ENCODE measurements around the gene PTX4.

The PTX4 gene

DNA sequence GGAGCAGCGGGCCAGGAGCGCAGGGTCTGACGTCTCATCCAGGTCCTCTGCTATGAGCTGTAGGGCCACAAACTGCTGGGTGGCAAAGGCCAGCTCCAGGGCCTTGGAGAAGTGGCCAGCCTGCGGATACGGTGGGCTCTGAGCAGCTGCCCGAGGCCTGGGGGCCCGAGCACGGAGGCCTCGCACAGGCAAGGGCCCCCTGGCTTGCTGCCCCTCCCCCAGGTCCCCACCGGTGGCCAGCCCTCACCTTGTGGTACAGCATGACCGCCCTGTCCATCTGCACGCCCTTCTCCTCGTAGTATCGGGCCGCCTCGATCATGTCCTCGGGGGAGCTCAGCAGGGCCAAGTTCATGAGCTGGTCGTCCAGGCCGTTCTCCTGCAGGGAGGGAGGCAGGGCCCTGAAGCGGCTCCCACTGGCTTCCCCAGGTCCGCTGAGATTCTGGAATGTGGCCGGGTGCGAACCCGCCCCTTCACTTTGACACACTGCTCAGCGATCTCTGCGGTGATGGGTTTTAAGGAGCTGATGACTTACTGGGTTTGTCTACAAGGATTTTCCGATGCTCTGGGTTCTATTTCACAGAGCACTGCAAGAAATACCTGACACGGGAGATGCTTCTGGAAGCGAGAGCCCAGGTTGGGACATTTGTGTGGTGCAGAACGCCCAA is 35.0 kb upstream of the PTX4 start:
- no peak for DNase-seq

DNA sequence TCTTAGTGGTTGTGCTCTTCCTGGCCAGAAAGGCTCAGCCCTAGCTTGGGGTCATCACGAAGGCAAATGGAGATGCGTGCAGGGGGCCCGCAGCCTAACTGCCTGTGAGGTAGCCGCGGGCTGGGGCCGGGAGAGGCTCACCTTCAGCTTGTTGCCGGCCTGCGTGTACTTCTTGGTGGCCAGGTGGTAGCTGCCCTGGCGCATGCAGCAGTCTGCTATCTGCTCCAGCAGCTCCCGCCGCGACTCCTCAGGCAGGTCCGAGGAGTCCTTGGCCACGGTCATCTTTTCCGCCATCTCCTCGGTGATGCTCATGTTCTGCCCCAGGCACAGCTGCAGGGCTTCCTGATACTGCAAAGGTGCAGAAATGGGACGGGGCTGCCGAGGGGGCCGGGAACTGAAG is 31.7 kb upstream of the PTX4 start:
- no peak for DNase-seq

DNA sequence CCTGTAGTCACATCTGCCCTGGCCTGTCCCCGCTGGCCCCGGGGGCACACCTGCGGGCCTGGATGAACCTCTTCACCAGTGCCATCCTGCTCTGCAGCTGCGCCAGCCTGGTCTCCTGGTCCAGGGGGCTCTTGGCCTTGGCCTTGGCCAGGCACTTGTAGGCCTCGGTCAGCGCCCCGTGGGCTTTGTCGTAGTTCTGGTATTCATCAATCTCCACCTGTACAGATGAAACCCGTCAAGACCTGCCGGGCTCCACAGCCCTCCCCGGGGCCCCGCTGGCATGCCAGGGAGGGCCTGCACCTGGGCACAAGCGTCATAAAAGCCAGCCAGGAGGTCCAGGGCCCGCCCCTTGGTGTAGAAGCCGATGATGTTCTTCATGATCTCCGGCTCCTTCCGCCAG is 31.1 kb upstream of the PTX4 start:
- no peak for DNase-seq

DNA sequence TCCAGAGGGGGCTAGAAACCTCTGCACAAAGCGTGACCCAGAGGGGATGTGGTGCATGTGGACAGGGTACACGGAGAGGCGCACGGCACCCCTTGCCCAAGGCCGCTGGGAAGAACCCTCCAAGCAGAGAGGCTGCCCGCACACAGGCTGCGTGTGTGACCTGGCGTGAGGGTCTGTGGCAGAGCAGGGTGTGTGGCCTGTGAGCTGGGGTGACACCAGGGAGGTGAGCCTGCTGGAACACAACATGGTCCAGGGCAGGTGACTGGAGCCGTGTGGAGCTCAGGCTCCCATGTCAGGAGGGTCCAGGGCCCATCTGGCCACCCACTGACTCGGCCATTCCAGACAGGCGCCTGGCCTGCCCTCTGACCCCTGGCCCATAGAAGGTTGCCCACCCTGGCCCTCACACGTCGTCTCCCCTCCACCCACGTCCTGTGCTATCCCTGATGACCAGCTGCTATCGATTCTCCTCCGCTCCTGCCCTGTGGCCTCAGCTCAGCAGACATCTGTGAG is 29.9 kb upstream of the PTX4 start:
- no peak for DNase-seq

DNA sequence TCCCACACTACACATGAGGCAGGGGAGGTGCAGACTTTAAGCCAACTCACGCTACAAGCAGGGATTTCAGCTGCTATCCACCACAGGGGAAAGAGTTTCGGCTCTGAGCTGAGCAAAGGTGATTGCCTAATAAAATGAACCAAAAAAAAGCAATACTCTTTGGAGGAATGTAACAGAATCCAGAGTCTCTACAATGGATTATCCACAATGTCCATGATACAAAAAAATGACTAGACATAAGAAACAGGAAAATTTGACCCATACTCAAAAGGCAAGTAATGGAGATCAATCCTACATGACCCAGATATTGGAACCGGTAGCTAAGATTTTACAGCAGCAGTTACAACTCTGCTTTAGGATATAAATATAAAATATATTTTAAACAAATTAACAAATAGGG is 25.8 kb upstream of the PTX4 start:
- DNase-seq, result no peak

DNA sequence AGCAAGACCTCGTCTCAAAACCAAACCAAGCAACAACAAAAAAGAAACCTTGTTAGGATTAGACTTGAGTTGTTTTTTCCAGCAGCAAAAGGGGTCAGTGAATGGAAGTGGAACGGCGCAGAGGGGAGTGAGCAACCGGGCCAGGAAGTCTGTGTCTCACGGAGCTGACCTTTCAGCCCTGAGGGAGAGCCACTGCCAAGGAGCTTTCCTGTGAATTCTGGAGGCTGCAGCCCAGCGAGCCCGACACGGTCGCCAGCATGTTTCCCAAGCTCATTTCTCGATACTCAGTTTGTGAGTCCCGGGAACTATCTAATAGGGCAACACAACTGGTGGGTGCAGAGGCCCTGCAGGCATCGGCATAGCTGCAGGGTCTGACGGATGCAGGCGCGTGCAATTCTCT is 24.0 kb upstream of the PTX4 start:
- DNase-seq, result no peak

DNA sequence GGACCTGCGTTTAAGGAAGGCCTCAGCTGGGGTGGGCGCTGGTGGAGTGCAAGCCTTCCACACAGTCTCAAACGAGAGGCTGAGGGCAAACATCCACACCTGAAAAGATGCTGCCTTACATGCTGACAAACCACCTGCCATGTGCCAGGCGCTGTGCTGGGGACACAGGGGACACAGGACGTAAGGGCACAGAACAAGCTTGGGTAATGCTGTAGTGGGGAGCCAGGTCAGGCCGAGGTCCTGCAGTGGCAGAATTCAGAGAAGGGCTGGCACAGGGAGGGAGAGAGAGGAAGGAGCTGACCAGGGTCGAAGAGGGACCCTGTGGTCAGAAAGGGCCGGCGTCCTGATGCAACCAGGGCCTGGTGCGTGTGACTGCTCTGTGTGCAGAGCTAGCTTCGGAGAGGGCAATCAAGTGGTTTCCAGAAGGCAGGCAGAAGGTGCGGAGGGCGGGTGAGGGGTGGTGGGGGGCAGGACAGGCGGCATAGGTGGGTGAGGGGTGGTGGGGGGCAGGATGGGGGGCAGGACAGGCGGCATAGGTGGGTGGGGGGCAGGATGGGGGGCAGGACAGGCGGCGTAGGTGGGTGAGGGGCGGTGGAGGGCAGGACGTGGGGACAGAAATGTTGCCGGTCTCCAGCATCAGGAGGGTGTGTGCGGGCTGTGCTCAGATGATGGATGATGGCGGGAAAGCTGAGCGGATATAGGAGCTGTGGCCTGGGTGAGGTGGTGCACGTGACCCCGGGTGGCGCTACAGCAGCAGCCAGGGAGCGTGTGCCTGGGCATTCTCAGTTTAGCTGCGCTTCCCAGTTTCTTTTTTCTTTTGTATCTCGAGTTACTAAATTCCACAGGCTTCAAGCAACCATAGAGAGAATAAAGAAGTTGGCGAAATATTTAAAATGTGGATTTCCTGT is 23.2 kb upstream of the PTX4 start:
- DNase-seq, result no peak

DNA sequence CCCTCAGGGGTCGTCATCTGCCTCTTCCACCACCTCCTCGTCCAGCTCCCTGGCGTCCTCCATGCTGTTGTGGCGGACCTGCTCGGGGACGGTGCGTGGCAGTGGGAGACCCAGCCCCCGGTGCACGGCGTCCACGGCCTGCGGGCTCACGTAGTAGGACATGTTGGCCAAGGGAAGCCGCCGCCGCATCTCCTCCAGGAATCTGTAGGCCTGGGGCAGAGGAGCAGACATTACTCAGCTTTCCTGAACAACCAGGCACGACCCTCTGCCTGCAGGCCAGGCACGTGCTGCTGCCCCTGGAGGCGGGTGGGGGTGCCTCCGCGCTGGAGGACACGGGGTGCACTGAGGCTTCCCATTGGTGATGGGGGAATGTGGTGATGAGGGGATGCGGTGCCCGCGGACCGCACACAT is 22.2 kb upstream of the PTX4 start:
- no peak for DNase-seq

DNA sequence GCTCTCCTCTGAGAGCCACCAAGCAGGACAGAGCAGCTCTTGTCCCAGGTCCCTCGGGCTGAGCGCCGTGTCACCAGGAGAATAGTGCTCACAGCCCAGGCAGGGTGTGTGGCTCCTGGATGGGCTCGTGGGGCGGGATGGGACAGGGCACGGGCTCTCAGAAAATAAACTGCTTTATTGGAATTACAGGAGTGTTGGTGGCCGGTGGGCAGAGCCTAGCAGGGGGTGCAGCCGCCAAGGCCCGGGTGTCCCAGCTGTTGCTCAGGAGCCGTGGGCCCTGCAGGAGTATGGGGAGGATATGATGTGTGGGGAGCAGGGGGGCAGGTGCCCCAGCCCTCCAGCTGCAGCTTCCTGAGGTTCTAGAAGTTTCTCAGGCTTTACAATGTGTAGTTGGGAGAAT is 21.5 kb upstream of the PTX4 start:
- no peak for DNase-seq

DNA sequence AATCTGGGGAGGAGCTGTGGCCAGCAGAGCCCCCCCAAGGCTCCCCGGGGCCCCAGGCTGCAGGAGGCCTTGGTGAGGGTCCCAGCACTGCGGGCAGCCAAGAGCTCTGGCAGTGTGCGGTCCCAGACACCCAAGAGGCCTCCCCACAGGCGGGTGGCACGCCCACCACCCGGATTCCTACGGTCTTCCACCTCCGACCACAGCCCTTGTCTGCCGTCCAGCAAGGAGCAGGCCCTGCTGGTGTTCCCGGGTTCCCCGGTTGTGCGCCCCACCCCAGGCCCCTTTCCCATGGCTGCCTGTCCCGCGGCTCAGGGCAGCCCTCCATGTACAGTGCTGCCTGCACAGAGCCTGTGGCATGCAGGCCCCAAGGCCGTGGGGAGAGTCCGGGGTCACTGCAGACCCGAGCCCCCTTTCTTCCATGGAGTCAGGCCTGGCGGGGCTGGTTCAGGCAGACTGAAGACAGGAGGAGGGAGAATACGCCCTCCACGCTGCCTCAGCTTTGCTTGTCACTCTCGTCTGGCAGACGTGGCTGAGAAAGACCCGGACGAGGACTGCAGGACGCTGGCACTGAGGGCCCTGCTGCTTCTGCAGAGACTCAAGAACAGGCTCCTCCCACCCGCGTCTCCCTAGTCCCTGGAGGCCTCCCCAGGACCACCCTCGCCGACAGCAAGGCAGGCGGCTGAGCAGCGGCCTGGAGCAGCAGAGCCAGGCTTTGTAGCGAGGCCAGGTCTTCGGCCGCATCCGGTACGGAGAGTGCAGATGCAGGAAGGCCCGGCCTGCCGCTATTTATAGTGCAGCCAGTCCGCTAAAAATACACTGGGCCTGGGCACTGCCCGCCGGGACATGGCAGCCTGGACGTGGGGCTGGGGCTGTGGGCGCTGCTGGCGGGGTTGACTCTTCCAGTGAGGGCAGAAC is 20.8 kb upstream of the PTX4 start:
- DNase-seq, result no peak

DNA sequence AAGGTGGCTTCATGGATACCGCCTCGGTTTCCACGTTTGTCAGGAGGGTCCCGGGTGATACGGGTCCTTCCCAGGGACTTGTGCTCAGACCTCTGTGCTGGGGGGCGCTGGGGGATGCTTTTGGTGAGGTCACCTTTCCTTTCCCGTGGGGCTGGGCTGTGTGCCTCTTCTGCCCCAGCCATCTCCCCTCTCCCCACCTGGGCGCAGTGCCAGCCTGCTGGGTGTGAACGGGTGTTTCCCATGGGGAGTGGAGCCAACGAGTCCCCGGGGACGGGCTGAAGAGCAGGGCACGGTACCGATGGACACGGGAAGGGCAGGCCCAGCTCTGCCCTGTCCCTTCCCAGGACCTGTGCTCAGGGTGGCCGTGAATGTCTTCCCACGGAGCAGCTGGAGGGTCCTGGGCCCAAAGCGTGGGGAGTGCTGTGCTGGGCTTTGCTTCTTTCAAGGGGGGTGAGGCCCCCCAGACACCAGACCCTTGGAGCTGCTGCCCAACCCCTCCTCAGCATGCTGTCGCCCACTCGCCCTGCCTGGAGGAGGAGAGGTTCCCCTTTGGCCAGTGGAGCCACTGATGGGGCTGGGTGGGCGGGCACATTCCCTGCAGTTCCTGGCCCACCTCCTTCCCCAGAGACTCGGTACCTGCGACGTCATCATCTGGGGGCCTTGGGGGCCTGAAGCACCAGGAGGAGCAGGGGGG is 19.9 kb upstream of the PTX4 start:
- DNase-seq, result no peak

DNA sequence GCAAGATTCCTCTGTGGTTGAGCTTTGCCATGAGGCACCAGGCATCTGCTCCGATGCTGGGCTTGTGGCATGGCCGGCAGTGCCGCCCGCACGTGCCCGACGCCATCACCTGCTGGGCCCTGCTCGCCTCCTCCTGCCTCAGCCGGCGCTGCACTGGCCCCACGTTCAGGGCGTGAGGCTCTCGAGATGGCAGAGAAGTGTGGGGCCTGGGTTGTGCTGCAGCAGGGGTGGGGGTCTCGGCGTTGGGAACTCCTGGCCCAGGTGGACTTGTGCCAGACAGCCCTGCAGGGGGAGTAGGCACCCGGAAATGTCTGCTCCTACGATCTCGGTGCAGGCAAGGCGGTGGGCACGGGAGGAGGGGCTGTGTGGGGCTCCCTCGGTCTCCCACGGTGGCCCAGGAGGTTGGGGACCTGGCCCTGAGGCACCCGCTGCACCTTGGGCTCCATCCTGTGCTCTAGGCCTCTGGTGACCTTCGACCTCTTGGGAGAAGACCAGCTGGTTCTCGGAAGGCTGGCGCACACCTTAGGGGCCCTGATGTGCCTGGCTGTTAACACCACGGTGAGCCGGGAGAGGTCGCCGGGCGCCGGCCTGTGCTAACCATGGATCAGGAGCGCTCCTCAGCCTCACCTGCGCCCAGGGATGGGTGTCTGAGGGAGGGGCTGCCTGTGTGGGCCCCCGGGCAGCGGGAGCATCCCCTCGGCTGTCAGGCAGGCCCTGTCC is 17.9 kb upstream of the PTX4 start:
- no peak for DNase-seq

DNA sequence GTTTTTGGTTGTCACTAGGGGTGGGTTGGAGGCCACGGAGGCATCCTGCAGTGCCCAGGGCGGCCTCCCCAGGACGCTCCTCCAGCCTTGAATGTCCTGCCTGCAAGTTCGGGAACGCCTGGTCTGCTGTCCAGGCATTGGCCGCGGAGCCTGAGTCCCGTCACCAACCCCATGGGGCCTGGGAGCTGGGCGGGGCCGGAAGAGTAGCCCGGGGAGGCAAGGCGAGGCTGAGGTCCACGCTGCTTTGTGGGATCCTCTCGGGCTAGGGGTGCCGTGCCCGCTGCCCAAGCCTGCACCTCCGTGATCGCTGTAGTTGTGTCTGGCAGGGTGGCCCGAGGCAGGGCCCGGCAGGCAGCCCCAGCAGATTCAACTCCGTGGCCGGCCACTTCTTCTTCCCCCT is 17.2 kb upstream of the PTX4 start:
- DNase-seq, result no peak

DNA sequence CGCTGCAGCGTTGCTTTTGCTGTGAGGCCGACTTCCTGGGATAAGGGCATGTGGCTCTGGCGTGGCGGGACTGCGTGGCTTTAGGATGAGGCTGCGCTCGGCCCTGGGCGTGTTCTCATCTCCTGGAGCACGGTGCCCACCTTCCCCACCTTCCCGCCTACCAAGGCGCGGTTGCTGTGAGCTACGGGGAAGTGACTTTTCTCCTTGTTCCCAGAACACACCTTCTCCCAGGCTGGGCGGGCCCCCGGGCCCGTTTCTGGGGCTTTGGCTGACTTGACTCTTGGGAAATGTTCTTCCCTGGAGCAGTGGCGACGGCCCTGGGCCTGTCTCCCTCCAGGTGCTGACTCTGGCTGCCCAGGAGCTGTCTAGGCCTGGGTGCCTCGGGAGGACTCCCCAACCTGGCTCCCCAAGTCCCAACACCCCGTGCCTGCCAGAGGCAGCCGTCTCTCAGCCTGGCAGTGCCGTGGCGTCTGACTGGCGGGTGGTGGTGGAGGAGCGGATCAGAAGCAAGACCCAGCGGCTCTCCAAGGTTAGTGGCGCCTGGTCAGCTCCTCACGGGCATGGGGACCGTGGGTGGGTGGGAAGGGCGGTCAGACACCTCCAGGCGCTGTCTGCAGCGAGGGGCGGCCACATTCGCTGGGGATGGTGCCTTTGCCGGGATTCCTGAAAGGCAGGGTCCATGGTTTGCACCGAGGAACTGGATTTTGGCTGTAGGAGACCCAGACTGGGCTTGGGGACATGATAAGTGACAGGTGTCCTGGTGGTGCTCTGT is 16.5 kb upstream of the PTX4 start:
- no peak for DNase-seq

DNA sequence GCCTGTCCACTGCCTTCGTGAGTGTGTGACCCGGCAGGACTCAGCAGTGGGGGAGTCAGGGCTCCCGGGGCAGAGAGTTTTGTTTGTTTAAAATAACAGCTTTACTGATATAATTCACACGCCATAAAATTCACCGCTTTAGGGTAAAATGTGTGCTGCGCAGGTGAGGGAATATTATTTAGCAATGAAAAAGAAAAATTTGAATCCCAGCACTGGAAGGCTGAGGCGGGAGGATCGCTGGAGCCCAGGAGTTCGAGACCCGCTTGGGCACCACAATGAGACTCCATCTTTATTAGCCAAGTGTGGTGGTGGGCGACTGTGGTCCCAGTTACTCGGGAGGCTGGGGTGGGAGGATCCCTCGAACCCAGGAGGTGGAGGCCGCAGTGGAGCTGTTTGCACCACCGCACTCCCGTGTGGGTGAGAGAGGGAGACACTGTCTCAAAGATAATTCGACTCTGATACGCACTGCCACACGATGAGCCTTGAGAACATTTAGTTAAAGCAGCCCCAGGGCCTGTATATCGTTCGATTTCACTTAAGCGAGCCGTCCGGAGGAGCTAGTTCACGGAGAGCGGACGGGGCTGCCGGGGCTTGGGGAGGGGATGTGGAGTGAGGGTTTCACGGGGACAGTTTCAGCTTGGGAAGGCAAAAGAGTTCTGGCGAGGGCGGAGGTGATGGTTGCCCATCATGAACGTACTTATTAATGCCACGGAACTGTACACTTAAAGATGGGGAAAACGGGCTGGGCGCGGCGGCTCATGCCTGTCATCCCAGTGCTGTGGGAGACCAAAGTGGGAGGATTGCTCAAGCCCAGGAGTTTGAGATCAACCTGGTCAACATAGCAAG is 14.6 kb upstream of the PTX4 start:
- no peak for DNase-seq

DNA sequence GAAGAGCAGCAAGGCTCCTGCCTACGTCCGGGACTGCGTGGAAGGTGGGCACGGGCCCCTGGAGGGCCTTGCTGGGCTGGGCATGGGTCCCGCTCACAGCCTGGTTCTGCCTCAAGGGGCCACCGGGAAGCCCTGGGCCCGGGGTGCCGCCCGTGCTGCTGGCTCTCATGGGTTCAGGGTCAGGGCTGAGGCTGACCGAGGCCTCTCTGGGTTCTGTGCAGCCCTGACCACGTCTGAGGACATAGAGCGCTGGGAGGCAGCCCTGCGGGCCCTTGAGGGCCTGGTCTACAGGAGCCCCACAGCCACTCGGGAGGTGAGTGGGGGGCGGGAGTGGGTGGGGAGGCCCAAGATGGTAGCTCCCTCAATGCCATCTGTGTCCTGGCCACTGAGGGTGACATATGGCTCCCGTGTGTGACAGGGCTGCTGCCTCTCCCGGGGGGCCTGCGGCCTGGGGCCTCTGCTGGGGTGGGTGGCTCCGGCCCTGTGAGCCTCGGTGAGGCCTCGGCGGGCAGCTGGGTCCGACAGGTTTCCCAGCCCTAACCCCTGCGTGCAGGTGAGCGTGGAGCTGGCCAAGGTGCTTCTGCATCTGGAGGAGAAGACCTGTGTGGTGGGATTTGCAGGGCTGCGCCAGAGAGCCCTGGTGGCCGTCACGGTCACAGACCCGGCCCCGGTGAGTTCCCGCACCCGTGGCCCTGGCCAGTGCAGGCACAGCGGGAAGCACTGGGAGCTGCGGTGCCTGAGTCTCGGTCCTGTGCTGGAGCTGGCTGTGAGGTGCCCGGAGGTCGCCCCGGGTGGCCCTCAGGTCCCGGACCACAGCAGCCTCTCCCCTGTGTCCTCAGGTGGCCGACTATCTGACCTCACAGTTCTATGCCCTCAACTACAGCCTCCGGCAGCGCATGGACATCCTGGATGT is 13.6 kb upstream of the PTX4 start:
- DNase-seq, result no peak

DNA sequence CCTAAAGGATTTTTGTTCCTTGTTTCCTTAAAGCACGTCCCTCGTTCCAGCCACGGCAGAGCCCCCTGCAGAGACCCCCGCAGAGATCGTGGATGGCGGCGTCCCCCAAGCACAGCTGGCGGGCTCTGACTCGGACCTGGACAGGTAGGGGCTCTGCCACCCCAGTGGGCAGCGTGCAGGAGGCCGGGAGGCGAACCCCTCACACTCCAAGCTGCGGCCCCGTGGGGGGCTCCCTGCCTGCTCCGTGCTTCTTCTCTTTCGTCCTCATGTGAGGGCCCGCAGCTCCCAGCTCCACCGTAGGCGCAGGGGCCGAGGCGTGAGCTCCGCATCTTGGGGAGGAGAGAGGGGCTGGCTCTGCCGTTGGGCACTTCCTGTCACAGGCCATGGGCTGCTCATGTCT is 12.9 kb upstream of the PTX4 start:
- no peak for DNase-seq

DNA sequence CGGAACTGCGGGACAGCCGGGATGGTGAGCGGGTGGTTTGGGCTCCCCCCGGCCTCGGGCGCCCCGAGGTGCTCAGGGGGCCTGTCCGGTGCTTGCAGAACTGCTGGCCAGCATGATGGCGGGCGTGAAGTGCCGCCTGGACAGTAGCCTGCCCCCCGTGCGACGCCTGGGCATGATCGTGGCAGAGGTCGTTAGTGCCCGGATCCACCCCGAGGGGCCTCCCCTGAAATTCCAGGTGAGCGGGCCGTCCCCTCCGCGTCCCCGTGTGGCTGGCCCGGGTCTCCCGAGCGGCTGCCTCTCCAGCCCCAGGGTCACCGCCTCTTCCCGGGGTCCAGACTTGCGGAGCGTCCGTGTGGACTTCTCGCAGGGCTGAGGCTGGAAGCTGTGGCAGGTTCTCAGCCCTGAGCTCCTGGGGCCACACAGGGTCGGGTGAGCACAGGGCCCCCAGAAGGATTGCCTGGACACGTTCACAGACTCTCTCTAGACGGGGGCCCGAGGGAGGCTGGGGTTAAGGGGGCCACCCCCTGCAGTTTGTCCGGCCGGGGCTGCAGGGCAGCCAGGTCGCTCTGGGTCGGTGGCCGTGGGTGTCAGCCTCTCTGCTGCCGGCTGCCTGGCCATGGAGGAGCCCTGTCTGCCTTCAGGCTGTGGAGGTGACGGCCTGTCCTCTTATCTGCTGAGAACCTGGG is 11.9 kb upstream of the PTX4 start:
- no peak for DNase-seq
